ENCODE measurements around the gene HIGD1B. TPM values are rescaled to one million over a fixed set of nuclear protein-coding genes. Genes with fewer than 3 reads are reported as not detected.

The HIGD1B gene
- total RNA-seq, 5 donors from 2014 or later (not counting 1 experiment from before 2014, with no cell fraction given) = not detected

DNA sequence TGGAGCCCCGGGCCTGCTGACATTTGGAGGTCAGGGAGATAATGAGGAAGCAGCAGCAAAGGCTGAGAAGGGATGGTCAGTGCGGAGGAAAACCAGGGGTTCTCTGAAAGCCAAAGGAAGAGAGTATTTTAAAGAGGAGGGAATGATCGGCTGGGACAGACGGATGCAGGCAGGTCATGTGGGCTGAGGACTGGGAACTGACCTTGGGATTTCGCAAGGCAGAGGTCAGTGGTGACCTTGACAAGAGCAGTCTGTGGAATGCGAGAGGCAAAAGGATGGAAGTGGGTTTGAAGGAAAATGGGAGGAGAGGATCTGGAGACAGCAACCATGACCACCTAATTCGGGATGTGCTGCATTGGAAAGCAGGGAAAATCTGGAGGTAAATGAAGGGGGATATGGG is 41.3 kb downstream of the HIGD1B start:
- H3K27ac Mint-ChIP-seq = no peak overlapping the region
- ChIA-PET POLR2A (no interaction called here), CTCF (no interaction called here)
- H3K4me1 ChIP-seq (ENCODE audit: control insufficient read depth in 1 of 2, extremely low read depth in 1 of 2, insufficient read depth in 2 of 2, low read length in 2 of 2) = peaks cover 16 to 27% of the 10 kb centered on the region in 2 experiments
- ATAC-seq (replicated peaks in 1 of 4) (no peak), DNase-seq (no peak)
- 91% methylated on average over 7 of the region's 7 CpGs for WGBS (ENCODE audit: insufficient coverage)
- H3K4me3 ChIP-seq (ENCODE audit: control insufficient read depth in 1 of 2, extremely low read depth in 1 of 2, low read length in 1 of 2) = no peak overlapping the region
- H3K9me3 Mint-ChIP-seq = no peaks in the 10 kb centered on the region
- no peaks in the 10 kb centered on the region for H3K27me3 ChIP-seq (replicated peaks in 1 of 2; ENCODE audit: control insufficient read depth in 2 of 2, extremely low read depth in 1 of 2, insufficient read depth in 2 of 2, low read length in 1 of 2)
- H3K4me3 Mint-ChIP-seq = no peak overlapping the region
- H3K27me3 Mint-ChIP-seq = no peaks in the 10 kb centered on the region
- H3K36me3 ChIP-seq (ENCODE audit: control insufficient read depth in 2 of 2, extremely low read depth in 1 of 2, insufficient read depth in 1 of 2, low read length in 1 of 2) = peaks cover 0 to 59% of the 10 kb centered on the region in 2 donors
- H3K9me3 ChIP-seq = no peaks in the 10 kb centered on the region
- peaks cover 7 to 20% (median 19%) of the 10 kb centered on the region in 3 donors for H3K4me1 Mint-ChIP-seq
- H3K36me3 Mint-ChIP-seq = peaks cover 13% of the 10 kb centered on the region
- peak overlapping the region; percentile 25 for H3K27ac ChIP-seq (ENCODE audit: low read length)

GRCh38 chr17:44892250-44892649 is 44.6 kb downstream of the HIGD1B start:
- H3K9me3 Mint-ChIP-seq = no peaks in the 10 kb centered on the region
- no peak for ATAC-seq (replicated peaks in 1 of 4)
- no peaks in the 10 kb centered on the region for H3K9me3 ChIP-seq
- H3K36me3 Mint-ChIP-seq = peaks cover 20% of the 10 kb centered on the region
- H3K4me3 Mint-ChIP-seq = no peak overlapping the region
- ChIA-PET CTCF (interaction anchor here in 1 of 2 donors (0.6 kb wide), 1 partner anchor 308 kb away, joined by 5 read pairs; no protein-coding TSS in a partner anchor), POLR2A (no interaction called here)
- H3K4me1 Mint-ChIP-seq = peaks cover 26 to 29% (median 28%) of the 10 kb centered on the region in 3 donors
- H3K27me3 ChIP-seq (replicated peaks in 1 of 2; ENCODE audit: control insufficient read depth in 2 of 2, extremely low read depth in 1 of 2, insufficient read depth in 2 of 2, low read length in 1 of 2) = no peaks in the 10 kb centered on the region
- peaks cover 16 to 20% of the 10 kb centered on the region in 2 experiments for H3K4me1 ChIP-seq (ENCODE audit: control insufficient read depth in 1 of 2, extremely low read depth in 1 of 2, insufficient read depth in 2 of 2, low read length in 2 of 2)
- H3K27ac Mint-ChIP-seq = no peak overlapping the region
- H3K36me3 ChIP-seq (ENCODE audit: control insufficient read depth in 2 of 2, extremely low read depth in 1 of 2, insufficient read depth in 1 of 2, low read length in 1 of 2) = peaks cover 0 to 38% of the 10 kb centered on the region in 2 donors
- no peak overlapping the region for H3K27ac ChIP-seq (ENCODE audit: low read length)
- no peak for DNase-seq
- H3K27me3 Mint-ChIP-seq = no peaks in the 10 kb centered on the region
- H3K4me3 ChIP-seq (ENCODE audit: control insufficient read depth in 1 of 2, extremely low read depth in 1 of 2, low read length in 1 of 2) = no peak overlapping the region

GRCh38 chr17:44894642-44895041 is 47.0 kb downstream of the HIGD1B start:
- Mint-ChIP-seq H3K4me1 (peaks cover 40 to 43% (median 43%) of the 10 kb centered on the region in 3 donors), H3K36me3 (peaks cover 20% of the 10 kb centered on the region), H3K27ac (no peak overlapping the region), H3K4me3 (no peak overlapping the region), H3K9me3 (no peaks in the 10 kb centered on the region), H3K27me3 (no peaks in the 10 kb centered on the region)
- Histone ChIP-seq H3K27me3 (replicated peaks in 1 of 2; ENCODE audit: control insufficient read depth in 2 of 2, extremely low read depth in 1 of 2, insufficient read depth in 2 of 2, low read length in 1 of 2) (no peaks in the 10 kb centered on the region), H3K27ac (ENCODE audit: low read length) (no peak overlapping the region), H3K9me3 (no peaks in the 10 kb centered on the region), H3K36me3 (ENCODE audit: control insufficient read depth in 2 of 2, extremely low read depth in 1 of 2, insufficient read depth in 1 of 2, low read length in 1 of 2) (peaks cover 0 to 32% of the 10 kb centered on the region in 2 donors), H3K4me1 (ENCODE audit: control insufficient read depth in 1 of 2, extremely low read depth in 1 of 2, insufficient read depth in 2 of 2, low read length in 2 of 2) (peaks cover 3 to 18% of the 10 kb centered on the region in 2 experiments), H3K4me3 (ENCODE audit: control insufficient read depth in 1 of 2, extremely low read depth in 1 of 2, low read length in 1 of 2) (no peak overlapping the region)
- DNase-seq (no peak), ATAC-seq (replicated peaks in 1 of 4) (no peak)
- ChIA-PET POLR2A (interaction anchor here in 1 of 2 donors (0.7 kb wide), 1 partner anchor 27 kb away, joined by 3 read pairs; no protein-coding TSS in a partner anchor), CTCF (interaction anchor here (0.7 to 0.9 kb wide), 2 partner anchors 9 to 122 kb away, joined by 6 to 9 read pairs; no protein-coding TSS in a partner anchor)
- no CpG with 5 or more reads among the region's 4 CpGs for WGBS (ENCODE audit: insufficient coverage)

GRCh38 chr17:44898768-44899073 is 51.0 kb downstream of the HIGD1B start:
- DNase-seq (peak in 2 of 35 experiments; percentile 8 to 11), ATAC-seq (replicated peaks in 1 of 4) (no peak)
- peak overlapping the region; percentile 84 to 89 for H3K4me3 ChIP-seq (ENCODE audit: control insufficient read depth in 1 of 2, extremely low read depth in 1 of 2, low read length in 1 of 2)
- H3K4me1 Mint-ChIP-seq = peaks cover 36 to 44% (median 37%) of the 10 kb centered on the region in 3 donors
- POLR2A ChIA-PET = interaction anchor here (0.5 to 0.7 kb wide), 2 partner anchors 26 to 250 kb away, joined by 4 to 6 read pairs; partner anchors contain the start of gene HEXIM1 (in 1 of the 2)
- peaks cover 7 to 24% of the 10 kb centered on the region in 2 experiments for H3K4me1 ChIP-seq (ENCODE audit: control insufficient read depth in 1 of 2, extremely low read depth in 1 of 2, insufficient read depth in 2 of 2, low read length in 2 of 2)
- H3K27me3 ChIP-seq (replicated peaks in 1 of 2; ENCODE audit: control insufficient read depth in 2 of 2, extremely low read depth in 1 of 2, insufficient read depth in 2 of 2, low read length in 1 of 2) = peaks cover 0 to 14% of the 10 kb centered on the region in 2 experiments
- H3K9me3 Mint-ChIP-seq = no peaks in the 10 kb centered on the region
- peak overlapping the region; percentile 87 to 94 (median 94) for H3K4me3 Mint-ChIP-seq
- H3K27ac Mint-ChIP-seq = peak overlapping the region; percentile 100
- CTCF ChIA-PET = interaction anchor here in 1 of 2 donors (1.4 kb wide), 1 partner anchor 123 kb away, joined by 9 read pairs; no protein-coding TSS in a partner anchor
- no peaks in the 10 kb centered on the region for H3K9me3 ChIP-seq
- H3K27me3 Mint-ChIP-seq = no peaks in the 10 kb centered on the region
- peaks cover 12% of the 10 kb centered on the region for H3K36me3 Mint-ChIP-seq
- H3K36me3 ChIP-seq (ENCODE audit: control insufficient read depth in 2 of 2, extremely low read depth in 1 of 2, insufficient read depth in 1 of 2, low read length in 1 of 2) = peaks cover 0 to 14% of the 10 kb centered on the region in 2 donors
- H3K27ac ChIP-seq (ENCODE audit: low read length) = peak overlapping the region; percentile 100
- 3% methylated on average over 4 of the region's 7 CpGs for WGBS (ENCODE audit: insufficient coverage)

DNA sequence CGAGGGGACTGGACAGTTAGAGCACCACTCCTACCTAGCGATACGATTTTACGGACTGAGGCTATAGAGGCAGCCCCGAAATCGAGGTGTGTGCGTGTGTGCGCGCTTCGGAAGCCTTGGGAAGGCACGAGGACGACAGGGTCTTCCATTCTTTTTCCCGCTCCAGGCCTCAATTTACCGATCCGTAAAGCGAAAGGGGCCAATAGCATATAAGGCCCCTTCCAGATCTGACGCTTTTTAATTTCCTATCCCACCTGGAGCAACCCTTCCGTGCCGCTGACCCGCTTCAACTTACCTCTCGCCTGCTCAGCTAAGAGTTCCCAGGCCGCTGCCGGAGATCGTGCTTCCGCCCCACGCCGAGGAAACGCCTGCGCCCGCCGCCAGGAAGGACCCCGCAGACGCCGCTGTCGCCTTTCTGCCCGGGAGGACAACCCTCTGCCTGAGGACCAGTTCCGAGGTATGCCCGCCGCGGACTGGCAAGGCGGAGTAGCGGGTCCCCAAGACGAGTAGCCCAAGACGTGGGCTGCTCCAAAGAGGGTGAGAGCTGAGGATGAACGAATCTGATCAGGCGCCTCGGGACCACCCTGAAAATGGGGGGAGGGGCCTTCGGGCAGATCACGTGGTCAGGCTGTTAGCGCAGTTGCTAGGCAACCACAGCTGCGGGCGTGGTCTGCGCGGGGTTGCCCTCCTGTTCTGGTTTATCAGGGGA is 51.5 kb downstream of the HIGD1B start, which contains the start of gene EFTUD2:
TSS of gene EFTUD2 (minus strand) at position 372 of the 709 bp plus-strand sequence. CDS start 4,924 bp downstream, outside the sequence.
- ChIA-PET CTCF (interaction anchor here in 1 of 2 donors (0.6 to 1.4 kb wide), 2 partner anchors 124 to 652 kb away, joined by 3 to 9 read pairs; no protein-coding TSS in a partner anchor), POLR2A (interaction anchor here (0.5 to 0.7 kb wide), 3 partner anchors 26 to 249 kb away, joined by 3 to 4 read pairs (median 3); partner anchors contain the start of gene HEXIM1 (in 1 of the 2))
- Histone ChIP-seq H3K4me3 (ENCODE audit: control insufficient read depth in 1 of 2, extremely low read depth in 1 of 2, low read length in 1 of 2) (peak within 1 kb of the TSS; percentile 84 to 89), H3K36me3 (ENCODE audit: control insufficient read depth in 2 of 2, extremely low read depth in 1 of 2, insufficient read depth in 1 of 2, low read length in 1 of 2) (peaks cover 0 to 9% of the 10 kb centered on the region in 2 donors), H3K27ac (ENCODE audit: low read length) (peak within 1 kb of the TSS; percentile 100), H3K4me1 (ENCODE audit: control insufficient read depth in 1 of 2, extremely low read depth in 1 of 2, insufficient read depth in 2 of 2, low read length in 2 of 2) (peaks cover 7 to 24% of the 10 kb centered on the region in 2 experiments), H3K9me3 (no peaks in the 10 kb centered on the region), H3K27me3 (replicated peaks in 1 of 2; ENCODE audit: control insufficient read depth in 2 of 2, extremely low read depth in 1 of 2, insufficient read depth in 2 of 2, low read length in 1 of 2) (peaks cover 0 to 19% of the 10 kb centered on the region in 2 experiments)
- peak within 1 kb of the TSS; percentile 100 for H3K27ac Mint-ChIP-seq
- H3K27me3 Mint-ChIP-seq = no peaks in the 10 kb centered on the region
- H3K4me3 Mint-ChIP-seq = peak within 1 kb of the TSS; percentile 87 to 94 (median 94)
- WGBS (ENCODE audit: insufficient coverage) = under 1% methylated on average over 47 of the region's 54 CpGs
- DNase-seq (peak; percentile 82 to 98 (median 91)), ATAC-seq (replicated peaks in 1 of 4) (peak; percentile 92 to 96 (median 96))
- peaks cover 36 to 44% (median 37%) of the 10 kb centered on the region in 3 donors for H3K4me1 Mint-ChIP-seq
- H3K9me3 Mint-ChIP-seq = no peaks in the 10 kb centered on the region
- peaks cover 12% of the 10 kb centered on the region for H3K36me3 Mint-ChIP-seq
